ENCODE data around the gene COG6.

Gene COG6

GRCh38 chr13:39670445-39670844 is 15.0 kb downstream of the COG6 start:
- TF ChIP-seq EZH2phosphoT487 (IDR thresholded peaks at IDR 0.05; ENCODE audit: borderline replicate concordance), result no peak
- TF ChIP-seq, protein P1, sequence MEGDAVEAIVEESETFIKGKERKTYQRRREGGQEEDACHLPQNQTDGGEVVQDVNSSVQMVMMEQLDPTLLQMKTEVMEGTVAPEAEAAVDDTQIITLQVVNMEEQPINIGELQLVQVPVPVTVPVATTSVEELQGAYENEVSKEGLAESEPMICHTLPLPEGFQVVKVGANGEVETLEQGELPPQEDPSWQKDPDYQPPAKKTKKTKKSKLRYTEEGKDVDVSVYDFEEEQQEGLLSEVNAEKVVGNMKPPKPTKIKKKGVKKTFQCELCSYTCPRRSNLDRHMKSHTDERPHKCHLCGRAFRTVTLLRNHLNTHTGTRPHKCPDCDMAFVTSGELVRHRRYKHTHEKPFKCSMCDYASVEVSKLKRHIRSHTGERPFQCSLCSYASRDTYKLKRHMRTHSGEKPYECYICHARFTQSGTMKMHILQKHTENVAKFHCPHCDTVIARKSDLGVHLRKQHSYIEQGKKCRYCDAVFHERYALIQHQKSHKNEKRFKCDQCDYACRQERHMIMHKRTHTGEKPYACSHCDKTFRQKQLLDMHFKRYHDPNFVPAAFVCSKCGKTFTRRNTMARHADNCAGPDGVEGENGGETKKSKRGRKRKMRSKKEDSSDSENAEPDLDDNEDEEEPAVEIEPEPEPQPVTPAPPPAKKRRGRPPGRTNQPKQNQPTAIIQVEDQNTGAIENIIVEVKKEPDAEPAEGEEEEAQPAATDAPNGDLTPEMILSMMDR (conservative IDR thresholded peaks at IDR 0.05; ENCODE audit: low read length), result no peak
- no peaks in the 10 kb centered on the region for H3K27me3 ChIP-seq (ENCODE audit: insufficient read depth, low read length, poor library complexity, severe bottlenecking)
- peaks cover 18% of the 10 kb centered on the region; the same call in 1 of the 2 replicates for H3K36me3 ChIP-seq (ENCODE audit: insufficient read depth, low read length)
- H3K9me2 ChIP-seq (replicated peaks; ENCODE audit: low read depth, low read length), result no peaks in the 10 kb centered on the region
- no peak overlapping the region for H3K9ac ChIP-seq (ENCODE audit: low read depth, low read length, poor library complexity, severe bottlenecking)
- H3F3A ChIP-seq (ENCODE audit: low read depth), result no peaks in the 10 kb centered on the region
- no peak overlapping the region for H3K4me3 ChIP-seq (ENCODE audit: low read length, poor library complexity, severe bottlenecking)
- no peaks in the 10 kb centered on the region for H3K4me1 ChIP-seq (ENCODE audit: insufficient read depth, low read length, poor library complexity, severe bottlenecking)
- no peaks in the 10 kb centered on the region for H4K20me1 ChIP-seq (ENCODE audit: insufficient read depth, low read length, poor library complexity, severe bottlenecking)
- H3K9me3 ChIP-seq (ENCODE audit: insufficient read depth, low read depth, low read length), result no peaks in the 10 kb centered on the region
- H2AFZ ChIP-seq (ENCODE audit: low read length), result no peak overlapping the region
- H3K79me2 ChIP-seq (ENCODE audit: insufficient read depth, low read length), result no peaks in the 10 kb centered on the region
- H3K4me2 ChIP-seq (ENCODE audit: low read depth, low read length, poor library complexity, severe bottlenecking), result no peak overlapping the region

DNA sequence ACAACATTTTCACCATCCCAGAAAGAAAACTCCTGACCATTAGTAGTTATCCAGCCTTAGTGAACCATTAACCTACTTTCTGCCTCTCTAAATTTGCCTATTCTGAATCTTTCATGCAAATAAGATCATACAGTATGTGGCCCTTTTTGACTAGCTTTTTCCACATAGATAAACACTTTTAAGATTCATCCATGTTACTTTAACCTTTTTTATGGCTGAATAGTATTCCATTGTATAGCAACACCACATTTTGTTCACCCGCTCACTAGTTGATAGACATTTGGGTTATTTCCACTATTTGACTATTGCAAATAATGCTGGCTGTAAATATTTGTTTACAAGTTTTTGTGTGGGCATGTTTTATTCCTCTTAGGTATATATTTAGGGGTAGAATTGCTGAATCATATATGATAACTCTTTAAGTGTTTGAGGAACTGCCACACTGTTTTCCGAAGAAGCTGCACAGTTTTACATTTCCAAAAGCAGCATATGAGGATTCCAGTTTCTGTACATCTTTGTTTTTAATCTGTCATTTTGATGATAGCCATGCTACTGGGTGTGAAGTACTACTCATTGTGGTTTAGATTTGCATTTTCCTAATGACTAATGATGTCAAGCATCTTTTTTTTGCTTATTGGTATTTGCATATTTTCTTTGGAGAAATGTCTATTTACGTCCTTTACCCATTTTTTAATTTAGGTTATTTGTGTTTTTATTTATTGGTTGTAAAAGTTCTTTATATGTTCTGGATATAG is 17.1 kb downstream of the COG6 start:
- no peaks in the 10 kb centered on the region for H3F3A ChIP-seq (ENCODE audit: low read depth)
- H3K9me3 ChIP-seq (ENCODE audit: insufficient read depth, low read depth, low read length), result no peaks in the 10 kb centered on the region
- H3K4me3 ChIP-seq (ENCODE audit: low read length, poor library complexity, severe bottlenecking), result no peak overlapping the region
- H3K9ac ChIP-seq (ENCODE audit: low read depth, low read length, poor library complexity, severe bottlenecking), result no peak overlapping the region
- H3K36me3 ChIP-seq (ENCODE audit: insufficient read depth, low read length), result peaks cover 10% of the 10 kb centered on the region; the same call in 1 of the 2 replicates
- TF ChIP-seq, protein P1 (conservative IDR thresholded peaks at IDR 0.05; ENCODE audit: low read length), result no peak
- no peak for TF ChIP-seq EZH2phosphoT487 (IDR thresholded peaks at IDR 0.05; ENCODE audit: borderline replicate concordance)
- H3K4me1 ChIP-seq (ENCODE audit: insufficient read depth, low read length, poor library complexity, severe bottlenecking), result no peaks in the 10 kb centered on the region
- H3K9me2 ChIP-seq (replicated peaks; ENCODE audit: low read depth, low read length), result no peaks in the 10 kb centered on the region
- H4K20me1 ChIP-seq (ENCODE audit: insufficient read depth, low read length, poor library complexity, severe bottlenecking), result peaks cover 3% of the 10 kb centered on the region
- no peak overlapping the region for H3K4me2 ChIP-seq (ENCODE audit: low read depth, low read length, poor library complexity, severe bottlenecking)
- no peaks in the 10 kb centered on the region for H3K79me2 ChIP-seq (ENCODE audit: insufficient read depth, low read length)
- no peak overlapping the region for H2AFZ ChIP-seq (ENCODE audit: low read length)
- no peaks in the 10 kb centered on the region for H3K27me3 ChIP-seq (ENCODE audit: insufficient read depth, low read length, poor library complexity, severe bottlenecking)

DNA sequence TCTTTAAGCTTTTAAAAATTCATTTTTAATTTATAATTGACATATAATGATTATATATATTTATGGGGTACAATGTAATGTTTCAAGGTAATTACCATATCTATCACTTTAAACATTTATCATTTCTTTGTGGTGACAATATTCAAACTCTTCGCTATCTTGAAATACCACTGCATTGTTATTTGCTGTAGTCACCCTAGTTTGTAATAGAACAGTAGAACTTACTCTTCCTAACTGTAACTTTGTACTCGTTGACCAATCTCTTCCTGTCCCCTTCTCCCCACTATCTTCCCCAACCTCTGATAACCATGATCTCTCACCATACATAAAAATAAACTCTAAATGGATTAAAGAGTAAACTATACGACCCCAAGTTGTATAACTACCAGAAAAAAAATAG is 20.4 kb downstream of the COG6 start:
- H4K20me1 ChIP-seq (ENCODE audit: insufficient read depth, low read length, poor library complexity, severe bottlenecking), result peaks cover 3% of the 10 kb centered on the region
- no peak overlapping the region for H3K4me2 ChIP-seq (ENCODE audit: low read depth, low read length, poor library complexity, severe bottlenecking)
- H3F3A ChIP-seq (ENCODE audit: low read depth), result no peaks in the 10 kb centered on the region
- H3K27me3 ChIP-seq (ENCODE audit: insufficient read depth, low read length, poor library complexity, severe bottlenecking), result no peaks in the 10 kb centered on the region
- no peak overlapping the region for H2AFZ ChIP-seq (ENCODE audit: low read length)
- H3K9ac ChIP-seq (ENCODE audit: low read depth, low read length, poor library complexity, severe bottlenecking), result no peak overlapping the region
- H3K4me3 ChIP-seq (ENCODE audit: low read length, poor library complexity, severe bottlenecking), result no peak overlapping the region
- H3K79me2 ChIP-seq (ENCODE audit: insufficient read depth, low read length), result no peaks in the 10 kb centered on the region
- H3K9me2 ChIP-seq (replicated peaks; ENCODE audit: low read depth, low read length), result no peaks in the 10 kb centered on the region
- TF ChIP-seq EZH2phosphoT487 (IDR thresholded peaks at IDR 0.05; ENCODE audit: borderline replicate concordance), result no peak
- TF ChIP-seq, protein P1 (conservative IDR thresholded peaks at IDR 0.05; ENCODE audit: low read length), result no peak
- H3K36me3 ChIP-seq (ENCODE audit: insufficient read depth, low read length), result peaks cover 25% of the 10 kb centered on the region; the same call in 1 of the 2 replicates
- H3K4me1 ChIP-seq (ENCODE audit: insufficient read depth, low read length, poor library complexity, severe bottlenecking), result no peaks in the 10 kb centered on the region
- no peaks in the 10 kb centered on the region for H3K9me3 ChIP-seq (ENCODE audit: insufficient read depth, low read depth, low read length)

Measured in Loucy (cell line).